Fibroblast of pulmonary artery (primary cell): Measurements from ENCODE around the gene MTM1.

Experiments used
- DNase-seq: peaks from one replicate; pipeline ENCODE4 v3.0.0-alpha.2; 2010; ENCODE audit warnings: low read depth
- H3K4me3 ChIP-seq: replicated peaks from 2 replicates; pipeline ENCODE4 v1.5.1; 2011; ENCODE audit warnings: low read depth, mild to moderate bottlenecking, control low read depth, low read length, moderate library complexity
- CTCF ChIP-seq: IDR thresholded peaks from 2 replicates; pipeline ENCODE4 v1.5.1; 2011; ENCODE audit warnings: mild to moderate bottlenecking, control low read depth, low read length, inconsistent platforms; ENCODE audit errors: missing control alignments

The MTM1 gene

GRCh38 chrX:150616179-150616862 is 47.9 kb downstream of the MTM1 start:
- TF ChIP-seq CTCF: no peak
- H3K4me3 ChIP-seq: no peak overlapping the region
- no peak for DNase-seq

DNA sequence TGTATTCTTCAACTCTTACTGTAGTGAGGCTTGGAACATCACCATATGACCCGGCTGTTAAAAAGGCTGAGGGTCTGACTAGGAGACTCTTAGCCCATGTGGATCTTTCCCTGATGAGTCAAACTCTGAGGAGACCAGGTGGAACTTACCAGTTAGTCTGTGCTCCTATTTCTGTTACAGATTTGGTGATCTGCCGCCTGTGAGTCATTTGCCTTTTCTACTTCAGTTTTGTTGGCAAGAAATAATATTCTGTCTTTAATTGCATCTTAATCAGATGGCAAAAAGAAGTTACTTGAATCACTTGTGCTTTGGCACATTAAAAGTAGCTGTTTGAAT is 48.4 kb downstream of the MTM1 start:
- H3K4me3 ChIP-seq: no peak overlapping the region
- TF ChIP-seq CTCF: no peak
- no peak for DNase-seq

- TF ChIP-seq CTCF: no peak
- no peak for DNase-seq
- no peak overlapping the region for H3K4me3 ChIP-seq
These were observed 53.2 kb downstream of the MTM1 start for GRCh38 chrX:150621652-150622051.

GRCh38 chrX:150623583-150623982 is 55.2 kb downstream of the MTM1 start:
- no peak overlapping the region for H3K4me3 ChIP-seq
- no peak for DNase-seq
- no peak for TF ChIP-seq CTCF

DNA sequence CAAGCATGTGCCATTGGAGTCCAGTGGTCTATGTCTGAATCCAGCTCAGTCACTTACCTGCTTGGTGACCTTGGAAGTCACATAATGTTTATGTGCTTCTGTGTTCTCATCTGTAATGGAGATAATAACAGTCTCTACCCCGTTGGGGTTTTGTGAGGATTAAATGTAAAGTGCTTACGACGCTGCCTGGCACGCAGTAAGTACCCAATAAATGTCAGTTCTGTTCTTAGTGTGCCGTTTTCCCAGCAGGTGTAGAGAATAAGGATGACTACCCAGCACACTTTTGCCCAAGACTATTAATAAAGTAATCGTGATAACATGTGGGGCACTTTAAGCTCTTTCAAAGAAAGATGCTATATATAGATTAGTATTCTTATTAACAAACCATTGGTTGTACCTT is 56.7 kb downstream of the MTM1 start:
- DNase-seq: no peak
- no peak for TF ChIP-seq CTCF
- no peak overlapping the region for H3K4me3 ChIP-seq

DNA sequence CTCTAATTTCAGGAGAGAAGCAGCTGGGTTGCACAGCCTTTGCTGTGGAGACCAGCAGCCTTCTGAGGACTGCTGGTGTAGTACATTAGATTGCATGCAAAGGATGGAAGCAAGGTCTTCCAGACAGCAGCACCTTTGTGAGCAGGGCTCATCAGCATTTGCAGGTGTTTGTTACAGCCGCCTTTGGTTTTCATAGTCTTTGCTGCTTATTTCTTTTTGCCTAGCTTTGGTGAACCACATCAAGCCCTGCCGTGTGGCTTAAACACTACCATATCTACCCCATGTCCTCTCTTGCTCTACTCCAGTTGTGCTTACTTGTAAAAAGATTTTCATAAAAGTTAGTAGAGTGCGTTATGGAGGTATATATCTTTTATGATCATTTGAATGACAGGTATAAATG is 57.5 kb downstream of the MTM1 start:
- no peak for DNase-seq
- H3K4me3 ChIP-seq: no peak overlapping the region
- TF ChIP-seq CTCF: no peak

DNA sequence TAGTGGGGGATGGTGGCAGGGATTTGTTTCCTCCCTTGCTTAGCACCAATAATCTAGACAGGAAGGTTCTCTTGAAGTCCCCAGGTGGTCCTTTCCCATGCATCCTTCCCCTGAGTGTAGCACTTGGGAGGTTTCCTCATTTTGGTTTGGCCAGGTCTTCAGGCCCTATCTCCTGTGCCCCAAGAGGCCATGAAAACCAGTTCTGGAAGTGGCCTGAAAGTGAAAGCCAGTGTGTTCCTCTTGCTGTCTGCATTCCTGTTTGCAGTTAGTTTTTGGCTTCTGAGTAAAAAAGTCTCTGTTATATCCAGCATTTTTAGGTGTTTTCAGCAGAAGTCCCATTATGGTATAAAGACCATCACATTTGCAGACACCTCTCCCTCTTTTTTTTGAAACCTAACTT is 59.5 kb downstream of the MTM1 start:
- no peak for TF ChIP-seq CTCF
- DNase-seq: no peak
- no peak overlapping the region for H3K4me3 ChIP-seq
